ENCODE results near the gene ARMC6. TPM values are rescaled to one million over a fixed set of nuclear protein-coding genes. Genes with fewer than 3 reads are reported as not detected.

ARMC6 gene
- total RNA-seq, 1 experiment from 2014 or later: 66.5 TPM

DNA sequence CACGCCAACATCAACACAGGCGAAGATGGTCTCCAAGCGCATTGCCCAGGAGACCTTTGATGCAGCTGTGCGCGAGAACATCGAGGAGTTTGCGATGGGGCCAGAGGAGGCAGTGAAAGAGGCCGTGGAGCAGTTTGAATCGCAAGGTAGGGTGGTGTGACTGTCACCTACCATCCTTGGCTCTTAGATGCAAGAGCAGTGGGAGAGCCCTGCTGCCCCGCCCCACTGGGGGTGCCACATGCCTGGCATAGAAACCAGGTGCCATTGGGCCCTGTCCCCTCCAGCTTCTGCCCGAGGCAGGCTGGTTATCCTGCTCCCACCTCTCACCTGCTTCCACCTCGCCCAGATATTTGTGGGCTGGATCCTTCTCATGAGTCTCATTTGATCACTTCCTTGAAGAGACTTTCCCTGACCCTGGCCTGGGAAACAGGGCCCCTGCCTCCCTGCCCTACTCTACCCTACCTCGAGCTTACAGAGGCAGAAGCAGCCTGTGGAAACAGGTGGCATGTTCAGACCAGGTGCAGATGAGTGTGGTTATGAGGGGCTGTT is 9.4 kb downstream of the ARMC6 start:
- no peaks in the 10 kb centered on the region for H3K4me1 Mint-ChIP-seq
- WGBS (ENCODE audit: extremely low coverage, insufficient read length, low lambda C conversion rate): no CpG with 5 or more reads among the region's 13 CpGs
- Histone ChIP-seq H3K4ac (ENCODE audit: low read depth, low read length) (no peak overlapping the region), H3K9ac (ENCODE audit: extremely low read depth, insufficient read length, low read length) (no peak overlapping the region), H2BK120ac (ENCODE audit: low read depth, low read length, poor library complexity, severe bottlenecking) (no peak overlapping the region), H2AK5ac (ENCODE audit: insufficient read length, low read length) (no peak overlapping the region), H2BK15ac (ENCODE audit: low read depth, low read length) (no peak overlapping the region), H3K23me2 (ENCODE audit: insufficient read length, low read depth, low read length, poor library complexity, severe bottlenecking) (no peaks in the 10 kb centered on the region), H4K91ac (ENCODE audit: insufficient read length, low read depth, low read length) (no peak overlapping the region), H3K27me3 (ENCODE audit: insufficient read depth, low read length) (no peaks in the 10 kb centered on the region), H3K79me2 (ENCODE audit: insufficient read depth, low read length) (peaks cover 8% of the 10 kb centered on the region; the same call in 1 of the 2 replicates), H2BK20ac (ENCODE audit: low read depth, low read length, poor library complexity, severe bottlenecking) (no peak overlapping the region), H2AFZ (ENCODE audit: low read length) (no peak overlapping the region), H3K27ac (ENCODE audit: insufficient read length, low read depth, low read length) (no peak overlapping the region), H2BK12ac (ENCODE audit: insufficient read length, low read depth, low read length) (no peak overlapping the region), H3K14ac (ENCODE audit: insufficient read depth, low read length) (no peak overlapping the region), H3K4me2 (ENCODE audit: insufficient read depth, insufficient read length, low read length) (no peak overlapping the region), H3K18ac (ENCODE audit: insufficient read length, low read depth, low read length) (no peak overlapping the region), H4K20me1 (ENCODE audit: control insufficient read depth, insufficient read depth, insufficient read length) (no peaks in the 10 kb centered on the region), H3K9me3 (ENCODE audit: control insufficient read depth, low read depth, low read length) (peaks cover 4% of the 10 kb centered on the region), H3K56ac (ENCODE audit: insufficient read length, low read depth, low read length) (no peak overlapping the region), H4K5ac (ENCODE audit: insufficient read length, low read depth, low read length) (no peak overlapping the region), H3K4me1 (ENCODE audit: insufficient read depth, low read length) (no peaks in the 10 kb centered on the region), H4K8ac (replicated peaks; ENCODE audit: insufficient read length, low read depth, low read length) (no peak overlapping the region), H3K23ac (ENCODE audit: insufficient read length, low read depth, low read length) (no peak overlapping the region), H3T11ph (ENCODE audit: low read length) (no peak overlapping the region), H2BK5ac (ENCODE audit: insufficient read length, low read length) (no peak overlapping the region), H3K79me1 (ENCODE audit: insufficient read depth, low read depth, low read length, poor library complexity, severe bottlenecking) (peaks cover 5% of the 10 kb centered on the region)
- H3K4me3 Mint-ChIP-seq: no peak overlapping the region
- DNase-seq: no peak
- H3K9me3 Mint-ChIP-seq: peaks cover 2 to 4% of the 10 kb centered on the region in 2 experiments; a peak in 4 of 5 replicates
- TF ChIP-seq, protein P1, sequence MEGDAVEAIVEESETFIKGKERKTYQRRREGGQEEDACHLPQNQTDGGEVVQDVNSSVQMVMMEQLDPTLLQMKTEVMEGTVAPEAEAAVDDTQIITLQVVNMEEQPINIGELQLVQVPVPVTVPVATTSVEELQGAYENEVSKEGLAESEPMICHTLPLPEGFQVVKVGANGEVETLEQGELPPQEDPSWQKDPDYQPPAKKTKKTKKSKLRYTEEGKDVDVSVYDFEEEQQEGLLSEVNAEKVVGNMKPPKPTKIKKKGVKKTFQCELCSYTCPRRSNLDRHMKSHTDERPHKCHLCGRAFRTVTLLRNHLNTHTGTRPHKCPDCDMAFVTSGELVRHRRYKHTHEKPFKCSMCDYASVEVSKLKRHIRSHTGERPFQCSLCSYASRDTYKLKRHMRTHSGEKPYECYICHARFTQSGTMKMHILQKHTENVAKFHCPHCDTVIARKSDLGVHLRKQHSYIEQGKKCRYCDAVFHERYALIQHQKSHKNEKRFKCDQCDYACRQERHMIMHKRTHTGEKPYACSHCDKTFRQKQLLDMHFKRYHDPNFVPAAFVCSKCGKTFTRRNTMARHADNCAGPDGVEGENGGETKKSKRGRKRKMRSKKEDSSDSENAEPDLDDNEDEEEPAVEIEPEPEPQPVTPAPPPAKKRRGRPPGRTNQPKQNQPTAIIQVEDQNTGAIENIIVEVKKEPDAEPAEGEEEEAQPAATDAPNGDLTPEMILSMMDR (conservative IDR thresholded peaks at IDR 0.05): no peak
- H3K27ac Mint-ChIP-seq: no peak overlapping the region
- H3K36me3 Mint-ChIP-seq (ENCODE audit: insufficient read depth in 1 of 3, low read depth in 3 of 3): peaks cover 31 to 60% (median 58%) of the 10 kb centered on the region in 3 experiments
- H3K27me3 Mint-ChIP-seq (ENCODE audit: low read depth): no peaks in the 10 kb centered on the region
